Measurements from ENCODE around the gene CAMK2G.

Gene CAMK2G

DNA sequence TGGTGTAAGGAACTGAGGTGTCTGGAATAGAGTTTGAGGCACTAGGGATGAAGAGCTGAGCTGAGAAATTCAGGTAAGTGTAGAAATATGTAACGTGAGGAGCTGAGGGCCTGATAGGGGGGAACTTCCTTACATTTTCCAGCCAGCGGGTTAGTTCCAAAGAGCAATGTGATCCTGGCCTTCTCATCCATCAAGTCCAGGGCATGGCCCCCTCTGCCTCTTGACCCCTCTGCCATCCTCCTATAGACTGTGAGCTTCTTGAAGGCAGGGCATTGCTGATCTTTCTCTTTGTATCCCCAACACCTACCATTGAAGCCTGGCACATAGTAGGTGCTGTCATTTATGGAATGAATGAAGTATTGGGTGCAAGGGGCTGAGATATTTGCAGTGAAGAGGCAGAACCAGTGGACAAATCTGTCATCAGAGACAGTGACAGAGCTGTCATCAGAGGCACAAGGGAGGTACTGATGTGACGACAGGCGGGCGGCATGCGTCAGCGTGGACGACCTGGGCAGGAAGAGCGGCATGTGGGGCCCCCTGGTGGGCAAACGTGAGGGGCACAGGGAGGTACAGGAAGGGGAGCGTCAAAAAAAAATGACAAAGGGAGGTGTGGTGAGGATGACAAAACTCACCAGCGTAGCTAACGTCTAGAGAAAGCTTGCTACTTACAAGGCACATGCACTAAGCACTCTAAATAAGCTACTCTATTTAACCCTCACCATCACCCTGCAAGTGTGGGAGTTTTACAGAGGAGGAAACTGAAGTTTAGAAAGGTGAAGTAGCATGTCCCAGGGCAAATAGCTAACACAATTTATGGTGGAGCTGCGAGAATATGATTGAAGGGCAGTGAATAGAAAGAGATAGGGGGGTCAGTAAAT is 5.2 kb upstream of the CAMK2G start:
- no peak for TF ChIP-seq ZNF274 (IDR thresholded peaks at IDR 0.05; ENCODE audit: low read depth, low read length)
- H3K4me3 ChIP-seq (ENCODE audit: low read length), result no peak overlapping the region

DNA sequence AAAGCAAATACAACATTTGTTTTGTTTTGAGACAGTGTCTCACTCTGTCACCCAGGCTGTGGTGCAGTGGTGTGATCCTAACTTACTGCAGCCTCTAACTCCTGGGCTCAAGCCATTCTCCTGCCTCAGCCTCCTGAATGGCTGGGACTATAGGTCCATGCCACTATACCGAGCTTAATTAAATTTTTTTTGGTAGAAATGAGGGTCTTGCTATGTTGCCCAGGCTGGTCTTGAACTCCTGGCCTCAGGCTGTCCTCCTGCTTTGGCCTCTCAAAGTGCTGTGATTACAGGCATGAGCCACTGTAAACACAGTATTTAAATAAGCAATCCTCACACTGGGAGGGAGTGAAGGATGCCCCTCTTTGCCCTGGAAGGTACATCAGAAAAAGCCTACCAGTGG is 4.0 kb upstream of the CAMK2G start:
- no peak for TF ChIP-seq ZNF274 (IDR thresholded peaks at IDR 0.05; ENCODE audit: low read depth, low read length)

DNA sequence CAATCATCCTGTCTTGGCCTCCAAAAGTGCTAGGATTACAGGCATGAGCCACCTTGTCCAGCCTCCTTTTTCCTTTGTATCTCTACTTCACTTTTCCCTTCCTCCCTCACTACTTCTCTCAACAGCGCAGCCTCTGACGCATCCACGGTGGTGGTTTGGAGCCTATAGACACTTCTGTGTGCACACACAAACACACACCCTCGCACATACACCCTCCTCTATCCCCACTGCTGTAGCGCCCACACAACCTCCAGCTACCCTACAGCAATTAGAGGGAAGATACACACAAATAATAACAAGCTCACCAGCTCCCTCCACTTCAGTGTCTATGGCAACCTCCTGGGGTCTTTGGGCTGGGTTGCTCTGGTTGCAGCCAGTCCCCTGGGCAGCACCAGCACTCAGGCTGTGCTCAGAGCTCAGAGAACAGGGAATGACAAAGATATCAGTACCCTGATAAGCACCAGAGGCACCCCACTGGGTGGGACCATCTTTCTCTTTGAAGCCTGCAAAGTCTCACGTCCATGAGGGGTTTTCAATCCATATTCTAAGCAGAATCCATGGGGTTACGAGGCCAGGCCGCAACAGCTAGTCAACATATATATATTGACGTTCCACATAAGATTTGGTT is 3.3 kb upstream of the CAMK2G start:
- no peak overlapping the region for H3K4me3 ChIP-seq (ENCODE audit: low read length)
- no peak for TF ChIP-seq ZNF274 (IDR thresholded peaks at IDR 0.05; ENCODE audit: low read depth, low read length)

More for the DNA sequence above, 4.0 kb upstream of the CAMK2G start:
- H3K4me3 ChIP-seq (ENCODE audit: low read length), result no peak overlapping the region

DNA sequence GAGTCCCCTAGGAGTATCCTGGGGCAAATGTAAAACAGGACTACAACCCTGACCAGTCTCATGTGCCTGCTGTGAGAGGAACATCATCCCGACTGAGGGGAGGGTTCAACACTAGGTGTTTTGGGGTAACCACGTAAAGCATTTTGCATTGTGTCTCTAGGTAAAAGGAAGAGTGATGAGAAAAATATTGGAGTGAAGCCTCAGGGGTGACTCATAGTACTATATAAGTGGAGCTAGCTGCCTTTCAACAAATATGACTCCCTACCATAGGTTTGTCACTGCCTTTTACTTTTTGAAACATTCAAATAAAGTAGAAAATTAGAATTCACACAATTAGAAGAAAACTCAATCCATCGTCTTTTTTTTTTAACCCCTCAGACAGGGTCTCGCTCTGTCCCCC is 2.6 kb upstream of the CAMK2G start:
- no peak overlapping the region for H3K4me3 ChIP-seq (ENCODE audit: low read length)
- no peak for TF ChIP-seq ZNF274 (IDR thresholded peaks at IDR 0.05; ENCODE audit: low read depth, low read length)

DNA sequence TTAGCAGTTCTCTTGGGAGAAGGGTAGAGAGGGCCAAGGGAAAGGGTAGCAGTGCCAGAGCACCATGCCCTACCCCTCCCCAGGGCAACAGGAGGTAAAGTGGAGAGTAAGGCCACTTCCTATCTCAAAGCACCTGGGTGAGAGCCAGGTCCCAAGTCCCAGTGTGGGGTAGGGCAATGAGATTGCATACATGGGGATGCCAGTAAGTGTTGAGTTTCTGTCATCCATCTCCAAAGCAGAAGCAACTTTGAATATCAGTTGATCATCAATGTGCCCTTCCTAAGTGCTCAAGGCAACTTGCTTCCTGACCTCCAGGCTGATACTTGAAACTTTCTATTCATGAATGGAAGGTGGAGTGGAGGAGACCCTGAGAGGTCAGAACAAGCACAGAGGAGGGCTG is 2.2 kb upstream of the CAMK2G start:
- H3K4me3 ChIP-seq (ENCODE audit: low read length), result no peak overlapping the region
- TF ChIP-seq ZNF274 (IDR thresholded peaks at IDR 0.05; ENCODE audit: low read depth, low read length), result no peak

DNA sequence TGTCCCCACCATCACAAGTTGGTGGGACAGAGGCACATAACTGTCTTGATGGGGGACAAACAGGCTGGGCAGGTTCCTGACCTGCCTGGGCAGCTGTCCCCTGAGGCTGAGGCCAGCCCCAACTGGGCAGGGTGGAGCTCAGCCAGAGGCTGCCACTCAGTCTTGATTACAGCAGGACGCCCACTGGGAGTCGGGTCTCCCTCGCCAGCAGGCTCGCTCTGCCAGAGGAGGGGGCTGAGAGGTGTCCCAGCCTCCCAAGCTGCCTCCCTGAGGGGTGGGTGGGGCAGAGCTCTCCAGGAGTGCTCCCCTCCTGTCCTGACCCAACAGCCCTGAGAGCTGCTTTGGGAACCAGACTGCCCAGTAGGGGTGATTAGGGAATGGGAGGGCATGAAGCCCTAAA is 1.8 kb upstream of the CAMK2G start:
- TF ChIP-seq ZNF274 (IDR thresholded peaks at IDR 0.05; ENCODE audit: low read depth, low read length), result no peak
- H3K4me3 ChIP-seq (ENCODE audit: low read length), result no peak overlapping the region

DNA sequence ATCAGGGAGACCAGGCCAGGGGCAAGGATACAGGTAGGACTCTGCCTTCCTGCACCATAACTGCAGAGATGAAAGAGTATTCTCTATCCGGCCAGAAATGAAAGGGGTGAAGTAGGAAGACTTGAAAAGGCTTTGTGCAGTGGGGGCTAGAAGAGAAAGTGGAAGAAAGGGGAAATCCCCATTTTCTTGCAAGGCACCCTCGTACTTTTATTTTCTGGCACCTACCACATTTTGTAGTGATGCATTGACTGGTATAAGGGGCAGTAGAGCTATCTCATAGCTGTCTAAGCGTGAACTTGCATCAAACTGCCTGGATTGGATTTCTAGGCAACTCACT is 752 bp upstream of the CAMK2G start:
- H3K4me3 ChIP-seq (ENCODE audit: low read length), result peak overlapping the region; percentile 61; the same call in 1 of the 2 replicates
- TF ChIP-seq ZNF274 (IDR thresholded peaks at IDR 0.05; ENCODE audit: low read depth, low read length), result no peak

DNA sequence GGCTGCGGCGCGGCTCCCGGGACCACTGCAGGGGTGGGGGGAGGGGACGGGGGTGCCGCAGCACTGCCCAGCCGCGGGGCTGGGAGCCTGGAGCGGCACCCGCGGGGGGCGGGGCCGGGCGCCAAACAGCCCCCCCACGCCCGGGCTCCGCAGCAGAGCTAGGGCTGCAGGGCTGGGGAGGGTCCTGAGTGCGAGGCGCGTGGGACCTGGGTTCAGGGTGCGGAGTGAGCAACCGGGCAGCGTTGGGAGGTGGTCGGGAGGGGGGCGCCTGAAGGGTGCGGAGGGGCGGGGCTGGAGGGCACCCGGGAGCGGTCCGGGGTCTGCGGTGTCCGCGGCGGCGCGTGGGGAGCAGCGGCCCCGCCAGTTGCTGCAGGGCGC is 528 bp downstream of the CAMK2G start:
- TF ChIP-seq ZNF274 (IDR thresholded peaks at IDR 0.05; ENCODE audit: low read depth, low read length), result no peak

DNA sequence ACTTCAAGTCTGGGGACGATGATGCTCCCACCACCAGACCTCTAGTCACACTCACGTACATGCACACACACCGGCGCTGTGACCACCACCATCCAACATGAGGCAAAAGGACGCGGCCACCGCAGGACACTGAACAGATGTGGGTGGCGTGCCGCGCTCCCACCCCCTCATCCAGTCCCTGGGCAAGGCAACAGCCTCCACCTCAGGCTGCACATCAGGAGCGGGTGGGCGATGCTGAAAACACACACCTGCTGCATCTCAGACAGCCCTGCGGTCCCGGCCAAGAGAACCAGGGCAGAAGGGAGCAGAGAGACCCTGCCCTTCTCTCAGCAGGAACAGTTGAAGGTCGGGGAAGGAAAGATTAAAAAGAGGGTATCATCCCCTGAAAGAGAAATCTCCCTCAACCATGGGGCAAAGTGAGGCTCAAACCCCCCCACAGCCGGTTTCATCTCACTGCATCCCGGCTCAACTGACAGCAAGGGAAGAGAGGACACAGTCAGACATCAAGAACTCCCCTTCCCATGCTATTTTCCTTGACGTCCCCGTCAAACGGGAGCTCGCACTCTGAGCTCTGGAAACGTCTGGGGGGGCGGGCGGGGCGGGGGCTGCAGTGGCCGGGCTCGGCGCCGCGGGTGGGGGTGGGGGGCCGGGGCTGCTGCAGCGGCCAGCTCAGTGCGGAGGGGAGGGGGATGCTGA is 1.1 kb downstream of the CAMK2G start:
- no peak for TF ChIP-seq ZNF274 (IDR thresholded peaks at IDR 0.05; ENCODE audit: low read depth, low read length)
- H3K4me3 ChIP-seq (ENCODE audit: low read length), result peak overlapping the region; percentile 18; the same call in 1 of the 2 replicates

More for the DNA sequence above, 528 bp downstream of the CAMK2G start:
- peak overlapping the region; percentile 76 for H3K4me3 ChIP-seq (ENCODE audit: low read length)

DNA sequence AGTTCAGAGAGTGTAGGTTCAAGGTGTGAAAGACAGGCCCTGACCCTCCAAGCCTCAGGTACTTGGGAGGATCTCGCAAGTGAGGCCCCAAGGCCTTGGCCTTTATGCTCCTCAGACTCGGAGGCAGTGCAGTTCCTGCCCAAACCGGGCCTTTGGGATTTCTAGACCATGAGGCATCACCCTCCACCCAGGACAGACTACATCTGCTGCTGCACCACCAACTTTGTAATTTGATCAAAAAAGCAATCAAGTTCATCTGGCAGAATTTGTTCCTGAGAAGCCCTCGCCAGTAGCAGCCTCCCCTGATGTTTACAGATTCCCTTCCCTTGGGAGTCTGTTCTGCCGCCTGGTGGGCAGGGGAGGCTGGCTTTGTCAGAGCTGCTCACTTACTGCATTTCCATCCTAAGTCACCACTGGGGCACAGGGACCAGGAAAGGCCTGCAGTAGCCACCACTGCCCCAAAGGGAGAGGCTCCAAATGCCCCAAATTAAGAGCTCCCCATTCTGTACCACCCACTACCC is 2.1 kb downstream of the CAMK2G start:
- H3K4me3 ChIP-seq (ENCODE audit: low read length), result no peak overlapping the region
- no peak for TF ChIP-seq ZNF274 (IDR thresholded peaks at IDR 0.05; ENCODE audit: low read depth, low read length)

DNA sequence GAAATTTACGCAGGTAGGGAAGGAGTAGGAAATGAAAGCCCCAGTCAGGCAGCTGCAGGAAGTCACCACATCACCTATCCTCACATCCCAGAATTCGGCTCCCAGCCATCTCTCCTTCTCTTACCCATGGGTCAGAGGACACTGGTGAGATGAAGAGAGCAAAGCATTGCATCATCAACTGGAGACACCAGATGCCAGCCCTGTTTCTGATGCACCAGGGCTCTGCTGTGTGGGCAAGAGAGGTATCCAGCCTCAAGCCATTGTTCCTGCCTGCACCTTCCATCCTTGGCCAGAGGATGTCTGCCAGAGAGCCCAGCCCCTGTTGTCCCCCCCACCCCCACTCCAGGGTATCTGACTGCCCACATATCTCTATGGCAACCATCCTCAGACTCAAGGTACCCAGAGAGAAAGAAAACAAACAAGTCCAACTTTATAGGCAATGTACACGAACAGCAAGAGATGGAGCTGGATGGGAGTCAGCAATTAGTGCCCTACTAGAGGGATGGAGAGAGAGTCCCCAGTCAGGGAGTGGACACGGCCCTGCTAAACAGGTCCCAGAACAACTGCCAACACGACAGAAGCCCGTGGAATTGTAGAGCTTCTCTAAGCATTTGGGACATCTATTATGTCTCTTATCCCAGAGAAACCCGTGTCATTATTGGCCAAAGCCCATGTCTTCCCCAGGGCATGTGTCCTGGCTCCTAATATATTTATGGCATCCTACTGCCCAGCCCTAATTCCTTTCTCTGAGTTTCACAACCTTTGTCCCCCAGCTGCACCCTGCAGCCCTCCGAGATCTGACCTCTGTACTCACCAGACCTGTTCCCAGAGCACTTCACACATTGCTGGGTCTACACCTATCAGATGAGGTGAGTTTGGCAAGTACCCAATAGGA is 2.8 kb downstream of the CAMK2G start:
- H3K4me3 ChIP-seq (ENCODE audit: low read length), result no peak overlapping the region
- TF ChIP-seq ZNF274 (IDR thresholded peaks at IDR 0.05; ENCODE audit: low read depth, low read length), result no peak

DNA sequence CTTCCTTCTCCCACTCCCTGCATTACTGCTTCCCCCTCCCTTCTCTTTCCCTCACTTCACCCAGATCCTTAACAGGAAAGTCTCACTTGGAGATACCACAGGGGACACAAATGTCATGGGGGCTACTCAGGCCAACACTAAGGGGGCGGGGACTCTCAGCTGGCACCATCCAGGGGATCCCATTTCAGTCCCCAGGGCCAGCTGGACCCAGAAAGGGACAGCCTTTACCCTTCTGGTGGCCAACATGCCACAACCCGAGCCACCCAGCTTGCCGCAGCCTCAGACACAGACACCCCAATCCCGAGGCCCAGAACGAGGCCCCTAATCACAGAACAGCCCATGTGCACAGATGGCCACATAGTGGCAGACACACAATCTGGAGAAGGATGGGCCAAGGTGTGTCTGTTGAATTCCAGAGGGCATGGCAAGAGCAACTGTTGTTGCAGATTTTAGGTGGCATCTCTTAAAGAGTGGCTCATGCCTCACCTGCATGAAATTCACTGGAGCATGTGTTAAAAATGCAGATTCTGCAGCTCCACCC is 5.6 kb downstream of the CAMK2G start:
- H3K4me3 ChIP-seq (ENCODE audit: low read length), result no peak overlapping the region
- no peak for TF ChIP-seq ZNF274 (IDR thresholded peaks at IDR 0.05; ENCODE audit: low read depth, low read length)

DNA sequence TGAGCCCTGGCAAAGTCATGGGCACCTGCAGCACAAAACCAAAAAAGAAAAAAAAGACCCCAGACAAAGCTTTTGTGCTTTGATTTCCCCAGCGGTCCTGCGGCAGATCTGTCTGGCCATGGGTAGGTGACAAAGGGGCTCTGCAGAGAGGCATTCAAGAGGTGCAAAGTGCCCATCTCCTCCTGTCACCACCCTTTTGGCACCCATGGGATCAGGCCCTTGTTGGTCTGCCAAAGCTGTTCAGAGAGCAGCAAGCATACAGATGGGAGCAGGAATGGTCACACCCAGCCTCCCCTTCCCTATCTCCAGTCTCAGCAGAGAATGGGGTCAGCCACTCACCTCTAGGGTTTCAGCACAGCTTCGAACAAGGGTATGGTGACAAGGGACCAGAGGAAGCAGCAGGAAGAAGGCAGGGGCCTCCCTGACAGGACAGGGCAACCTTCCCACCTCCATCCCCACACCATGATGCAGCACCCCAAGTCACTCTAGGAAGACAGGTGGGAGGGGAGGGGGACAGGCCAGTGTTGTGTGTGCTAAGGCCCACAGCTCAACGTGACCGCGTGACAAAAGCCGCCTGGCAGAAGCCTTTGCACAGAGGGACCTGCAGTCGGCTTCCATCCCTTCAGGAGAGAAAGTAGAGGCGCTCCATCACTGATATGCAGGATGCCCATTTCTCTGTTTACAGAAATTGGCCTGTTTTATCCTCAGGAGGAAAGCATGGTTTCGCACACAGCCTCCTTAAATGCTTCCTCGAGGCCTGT is 6.3 kb downstream of the CAMK2G start:
- no peak overlapping the region for H3K4me3 ChIP-seq (ENCODE audit: low read length)
- TF ChIP-seq ZNF274 (IDR thresholded peaks at IDR 0.05; ENCODE audit: low read depth, low read length), result no peak
